KOPT-K1 (cell line): ENCODE results near the gene TRUB1.

Source experiments
- H3K27ac ChIP-seq: fragments of 200-600 bp; sonication (generic); 2 replicates; pipeline ENCODE4 v1.5.1; 2016; ENCODE audit warnings: antibody characterized with exemption, mild to moderate bottlenecking, low read depth, low read length; ENCODE audit not compliant: poor library complexity, severe bottlenecking
- H3K36me3 ChIP-seq: fragments of 200-600 bp; sonication (generic); 2 replicates; pipeline ENCODE4 v1.5.1; 2017; ENCODE audit warnings: antibody characterized with exemption, mild to moderate bottlenecking, low read length, moderate library complexity; ENCODE audit not compliant: insufficient read depth
- H3K9me3 ChIP-seq: fragments of 200-600 bp; sonication (generic); 2 replicates; pipeline ENCODE4 v1.5.1; 2017; ENCODE audit warnings: antibody characterized with exemption, low read length, mild to moderate bottlenecking; ENCODE audit not compliant: insufficient read depth, poor library complexity, severe bottlenecking

TRUB1 gene

DNA sequence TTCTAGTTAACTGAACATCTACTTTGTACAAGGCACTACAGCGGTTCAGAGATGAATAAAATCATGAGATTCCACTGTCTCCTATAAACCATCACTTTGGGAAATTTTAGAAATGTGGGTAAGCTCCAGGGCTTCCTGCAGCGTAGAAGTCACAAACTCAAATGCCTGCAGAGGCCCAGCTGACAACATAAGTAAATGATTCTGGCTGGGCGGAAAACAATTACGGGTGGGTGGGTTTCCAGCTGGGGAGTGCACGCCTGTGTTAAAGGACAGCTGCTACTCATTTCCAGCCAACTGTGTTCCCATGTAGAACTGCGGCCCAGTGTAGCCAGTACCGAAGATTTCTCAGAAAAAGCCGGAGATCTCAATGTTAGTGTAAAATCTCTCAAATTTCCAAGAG is 85.7 kb downstream of the TRUB1 start:
- H3K9me3 ChIP-seq, result no peaks in the 10 kb centered on the region

GRCh38 chr10:115024371-115024770 is 86.4 kb downstream of the TRUB1 start:
- Histone ChIP-seq H3K9me3 (no peaks in the 10 kb centered on the region), H3K27ac (no peak overlapping the region), H3K36me3 (no peaks in the 10 kb centered on the region)

More for the DNA sequence above, 85.7 kb downstream of the TRUB1 start:
- Histone ChIP-seq H3K36me3 (no peaks in the 10 kb centered on the region), H3K27ac (no peak overlapping the region)

DNA sequence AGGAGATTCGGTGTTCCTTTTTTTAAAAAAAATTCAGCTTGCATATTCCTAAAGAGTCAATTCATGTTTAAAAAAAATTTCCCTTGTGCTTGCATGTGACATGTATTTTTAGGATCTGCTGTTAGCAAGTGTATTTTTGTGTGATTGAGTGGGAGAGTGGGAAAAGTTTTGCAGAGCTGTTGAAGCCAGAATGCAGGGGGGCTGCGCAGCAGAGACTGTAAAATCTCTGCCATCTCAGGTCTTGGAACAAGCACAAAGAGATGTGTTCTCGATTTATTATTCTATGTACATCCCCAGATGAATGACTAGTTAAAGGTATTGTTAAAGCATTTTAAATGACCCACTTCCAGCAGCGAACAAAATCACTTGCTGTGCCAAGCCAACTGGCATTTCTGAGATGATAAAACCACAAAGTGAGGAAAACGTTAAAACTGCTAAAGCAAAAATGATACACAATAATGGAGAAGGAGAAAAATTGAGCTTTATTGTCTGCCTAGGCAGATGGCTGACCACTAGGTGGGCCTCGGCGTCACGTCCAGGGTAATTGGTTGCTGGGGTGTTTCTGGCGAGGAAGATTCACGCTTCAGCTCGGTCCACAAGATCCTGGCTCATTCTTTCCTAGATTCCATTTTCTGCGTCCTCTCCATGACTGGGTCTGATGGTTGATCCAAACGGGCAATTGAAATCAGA is 88.2 kb downstream of the TRUB1 start:
- H3K9me3 ChIP-seq, result no peaks in the 10 kb centered on the region
- H3K36me3 ChIP-seq, result no peaks in the 10 kb centered on the region
- H3K27ac ChIP-seq, result no peak overlapping the region

- no peak overlapping the region for H3K27ac ChIP-seq
- no peaks in the 10 kb centered on the region for H3K9me3 ChIP-seq
- no peaks in the 10 kb centered on the region for H3K36me3 ChIP-seq
These were observed 88.7 kb downstream of the TRUB1 start for GRCh38 chr10:115026746-115027140.
